Activated CD8-positive, alpha-beta memory T cell treated with anti-CD3 and anti-CD28 coated beads, Interleukin-2, amount 50 U/mL, for 1 hour (primary cell): ENCODE results near the gene SLC49A3.
"Not testable (repeated sequence)": the region's sequence is repeated elsewhere in the genome, so short reads cannot be mapped to it uniquely, and the experiment has no call there.

Experiments
- DNase-seq: peaks from one replicate; pipeline ENCODE4 v3.0.0-alpha.2; 2020; ENCODE audit errors: extremely low read depth

The SLC49A3 gene

GRCh38 chr4:688854-689681 is at the start of gene SLC49A3:
Gene SLC49A3, minus strand, starts transcription at chr4:689151. Its CDS starts 24 bp downstream, at chr4:689127.
- no peak for DNase-seq

- DNase-seq = not testable (repeated sequence)
Measured at GRCh38 chr4:736561-736960, 47.6 kb upstream of the SLC49A3 start.

GRCh38 chr4:735583-735982 is 46.6 kb upstream of the SLC49A3 start:
- DNase-seq = no peak

GRCh38 chr4:734951-735350 is 46.0 kb upstream of the SLC49A3 start:
- no peak for DNase-seq

- no peak for DNase-seq
Measured at GRCh38 chr4:734075-734474, 45.1 kb upstream of the SLC49A3 start.

- no peak for DNase-seq
Measured at GRCh38 chr4:733631-733980, 44.7 kb upstream of the SLC49A3 start.

- no peak for DNase-seq
Measured at GRCh38 chr4:732911-733630, 44.1 kb upstream of the SLC49A3 start.

- DNase-seq = no peak
Measured at GRCh38 chr4:732486-732885, 43.5 kb upstream of the SLC49A3 start.

- DNase-seq = not testable (repeated sequence)
Measured at GRCh38 chr4:731954-732353, 43.0 kb upstream of the SLC49A3 start.

- not testable (repeated sequence) for DNase-seq
Measured at GRCh38 chr4:730946-731904, 42.3 kb upstream of the SLC49A3 start.

- DNase-seq = no peak
Measured at GRCh38 chr4:730511-730910, 41.6 kb upstream of the SLC49A3 start.

- DNase-seq = no peak
Measured at GRCh38 chr4:729336-730315, 40.7 kb upstream of the SLC49A3 start.

GRCh38 chr4:727576-727975 is 38.6 kb upstream of the SLC49A3 start:
- no peak for DNase-seq

GRCh38 chr4:726838-727237 is 37.9 kb upstream of the SLC49A3 start:
- no peak for DNase-seq

- no peak for DNase-seq
Measured at GRCh38 chr4:726235-726787, 37.4 kb upstream of the SLC49A3 start.

GRCh38 chr4:725391-726234 is 36.7 kb upstream of the SLC49A3 start:
- no peak for DNase-seq

GRCh38 chr4:723751-724530 is 35.0 kb upstream of the SLC49A3 start:
- no peak for DNase-seq

- DNase-seq = no peak
Measured at GRCh38 chr4:722851-723360, 34.0 kb upstream of the SLC49A3 start.
